ENCODE data around the gene TMEM263. TPM values are rescaled to one million over a fixed set of nuclear protein-coding genes. Genes with fewer than 3 reads are reported as not detected.
A peak's percentile ranks its signal among the peaks of the same experiment; 100 is the strongest.

Gene TMEM263
- total RNA-seq, 1 experiment from 2014 or later, result 35.0 TPM

- TF ChIP-seq TCF7L2 (IDR thresholded peaks at IDR 0.05; ENCODE audit: low read depth, low read length), result no peak
- TF ChIP-seq CTCF (IDR thresholded peaks at IDR 0.05), result peak; percentile 46
- ChIA-PET POLR2A (interaction anchor here (0.7 to 1.1 kb wide), 2 partner anchors 31 to 180 kb away, joined by 4 to 8 read pairs; no protein-coding TSS in a partner anchor), CTCF (interaction anchor here (0.7 kb wide), 1 partner anchor 597 kb away, joined by 3 read pairs; no protein-coding TSS in a partner anchor)
- no peak for DNase-seq (ENCODE audit: low read depth, low spot score)
- in situ Hi-C loops (cut with HindIII; ENCODE audit: low pct_unique_long_range_greater_than_20kb, low sequenced_read_pairs), result no loop called here
- Histone ChIP-seq H3K4me1 (ENCODE audit: control insufficient read depth, insufficient read depth, low read length) (peaks cover 26% of the 10 kb centered on the region; the same call in 1 of the 2 replicates), H3K27me3 (ENCODE audit: control insufficient read depth, insufficient read depth, low read length) (no peaks in the 10 kb centered on the region), H3K27ac (ENCODE audit: low read length) (peak overlapping the region; percentile 82), H3K4me3 (ENCODE audit: low read depth in 2 of 2, low read length in 2 of 2) (peak overlapping the region; percentile 64 to 84), H3K9me3 (ENCODE audit: control insufficient read depth, insufficient read depth, low read depth, low read length) (no peaks in the 10 kb centered on the region), H3K36me3 (ENCODE audit: control insufficient read depth, insufficient read depth, low read length) (no peaks in the 10 kb centered on the region; the same call in 1 of the 2 replicates)
- no TSS peak for BruUV-seq (replicated peaks)
- peak; percentile 73 for ATAC-seq
- intact Hi-C loops (cut with micrococcal nuclease; ENCODE audit: unreplicated experiment), result no loop called here
Observed at GRCh38 chr12:106956048-106956578, 406 bp downstream of the TMEM263 start.

GRCh38 chr12:106957583-106957982 lies 1.9 kb downstream of the TMEM263 start:
- Histone ChIP-seq H3K27ac (ENCODE audit: low read length) (peak overlapping the region; percentile 82), H3K4me3 (ENCODE audit: low read depth in 2 of 2, low read length in 2 of 2) (peak overlapping the region; percentile 64 to 84; a peak in 3 of 4 replicates), H3K4me1 (ENCODE audit: control insufficient read depth, insufficient read depth, low read length) (peaks cover 26% of the 10 kb centered on the region; the same call in 1 of the 2 replicates), H3K27me3 (ENCODE audit: control insufficient read depth, insufficient read depth, low read length) (no peaks in the 10 kb centered on the region), H3K9me3 (ENCODE audit: control insufficient read depth, insufficient read depth, low read depth, low read length) (no peaks in the 10 kb centered on the region), H3K36me3 (ENCODE audit: control insufficient read depth, insufficient read depth, low read length) (no peaks in the 10 kb centered on the region; the same call in none of the 2 replicates)
- in situ Hi-C loops (cut with HindIII; ENCODE audit: low pct_unique_long_range_greater_than_20kb, low sequenced_read_pairs), result no loop called here
- ATAC-seq (no peak), DNase-seq (ENCODE audit: low read depth, low spot score) (no peak)
- TF ChIP-seq TCF7L2 (IDR thresholded peaks at IDR 0.05; ENCODE audit: low read depth, low read length), result no peak
- no peak for TF ChIP-seq SIN3A (IDR thresholded peaks at IDR 0.05; ENCODE audit: borderline replicate concordance, insufficient read depth, low read depth, low read length)
- TF ChIP-seq POLR2AphosphoS5 (IDR thresholded peaks at IDR 0.05; ENCODE audit: low read depth, low read length), result no peak
- TF ChIP-seq REST (IDR thresholded peaks at IDR 0.05; ENCODE audit: insufficient read depth in 1 of 2, low read depth in 2 of 2, low read length in 1 of 2), result no peak
- no peak for TF ChIP-seq CTCF (IDR thresholded peaks at IDR 0.05)
- ChIA-PET CTCF (no interaction called here), POLR2A (no interaction called here)
- BruUV-seq (replicated peaks), result no TSS peak
- intact Hi-C loops (cut with micrococcal nuclease; ENCODE audit: unreplicated experiment), result no loop called here
